LNCaP clone FGC (cell line): ENCODE measurements around the gene SVBP.

ENCODE experiments used
- DNase-seq: peaks from one replicate; pipeline ENCODE4 v3.0.0-alpha.2; 2011; ENCODE audit warnings: low read depth
- H3K4me3 ChIP-seq: 2 replicates; pipeline ENCODE4 v1.5.1; 2011; ENCODE audit warnings: mild to moderate bottlenecking, low read depth, low read length, control low read depth
- CTCF ChIP-seq: IDR thresholded peaks from 2 replicates; pipeline ENCODE4 v1.5.1; 2012; ENCODE audit warnings: mild to moderate bottlenecking; ENCODE audit not compliant: control insufficient read depth, insufficient read depth; ENCODE audit errors: extremely low read depth

The SVBP gene

GRCh38 chr1:42806593-42806992 lies 10.6 kb downstream of the SVBP start:
- H3K4me3 ChIP-seq: no peak overlapping the region
- TF ChIP-seq CTCF: no peak
- no peak for DNase-seq

GRCh38 chr1:42806171-42806570 lies 11.0 kb downstream of the SVBP start:
- H3K4me3 ChIP-seq: no peak overlapping the region
- TF ChIP-seq CTCF: no peak
- DNase-seq: no peak

GRCh38 chr1:42801832-42802473 lies 15.2 kb downstream of the SVBP start:
- TF ChIP-seq CTCF: no peak
- no peak overlapping the region for H3K4me3 ChIP-seq
- DNase-seq: no peak

- DNase-seq: no peak
- no peak overlapping the region for H3K4me3 ChIP-seq
- no peak for TF ChIP-seq CTCF
These were observed 19.2 kb downstream of the SVBP start for GRCh38 chr1:42797979-42798378.

GRCh38 chr1:42797414-42797813 lies 19.8 kb downstream of the SVBP start:
- no peak overlapping the region for H3K4me3 ChIP-seq
- DNase-seq: no peak
- TF ChIP-seq CTCF: no peak

- H3K4me3 ChIP-seq: no peak overlapping the region
- no peak for DNase-seq
- no peak for TF ChIP-seq CTCF
These were observed 23.4 kb downstream of the SVBP start for GRCh38 chr1:42793824-42794223.

GRCh38 chr1:42788021-42788420 lies 29.2 kb downstream of the SVBP start:
- H3K4me3 ChIP-seq: no peak overlapping the region
- TF ChIP-seq CTCF: no peak
- DNase-seq: no peak
